Mammary microvascular endothelial cell (primary cell): ENCODE results near the gene TRIM10. TPM values are rescaled to one million over a fixed set of nuclear protein-coding genes. Genes with fewer than 3 reads are reported as not detected.

Experiments used
- total RNA-seq: library from RNA; depleted of rRNA; stranded (reverse); fragments of >200 nt; gene quantifications from 2 replicates; pipeline ENCODE4 v1.2.3, GENCODE V29; 2015

Gene TRIM10
- total RNA-seq: not detected in 2 replicates

GRCh38 chr6:30160785-30161531, at the start of gene TRIM10:
TRIM10 (minus strand) TSS chr6:30161211; CDS start chr6:30160858, 353 bp downstream.

GRCh38 chr6:30163090-30163917, 2.3 kb upstream of the TRIM10 start, which contains the start of gene TRIM15:
TRIM15 (plus strand) TSS chr6:30163546; CDS start chr6:30163685, 139 bp downstream.

GRCh38 chr6:30135757-30136156, 25.3 kb downstream of the TRIM10 start, which contains the start of gene TRIM40:
TRIM40 (plus strand) TSS chr6:30136140; CDS start chr6:30137037, 897 bp downstream.

GRCh38 chr6:30113003-30113759, 47.8 kb downstream of the TRIM10 start, which contains the start of gene TRIM31:
TRIM31 (minus strand) TSS chr6:30113090; CDS start chr6:30112805, 285 bp downstream.

Other genes starting within 250 kb of the TRIM10 start
- 1,130 and 1,554 TPM in 2 replicates for gene HLA-A, start 218.7 kb downstream of the TRIM10 start, total RNA-seq
- gene POLR1H, start 99.9 kb downstream of the TRIM10 start, total RNA-seq: 28.0 and 38.4 TPM in 2 replicates
- 37.1 and 40.5 TPM in 2 replicates for gene PPP1R11, start 94.0 kb downstream of the TRIM10 start, total RNA-seq
- not detected in 2 replicates for gene RNF39, start 85.4 kb downstream of the TRIM10 start, total RNA-seq
- not detected in 2 replicates for gene TRIM31, start 48.1 kb downstream of the TRIM10 start, total RNA-seq
- gene TRIM40, start 25.1 kb downstream of the TRIM10 start, total RNA-seq: not detected in 2 replicates
- not detected in 2 replicates for gene TRIM15, start 2.3 kb upstream of the TRIM10 start, total RNA-seq
- gene TRIM26, start 52.2 kb upstream of the TRIM10 start, total RNA-seq: 60.5 and 62.6 TPM in 2 replicates
- gene TRIM39, start 165.7 kb upstream of the TRIM10 start, total RNA-seq: 5.7 and 9.1 TPM in 2 replicates
- 52.1 and 79.5 TPM in 2 replicates for gene RPP21, start 183.9 kb upstream of the TRIM10 start, total RNA-seq